ENCODE measurements around the gene PTPN20.

Gene PTPN20

DNA sequence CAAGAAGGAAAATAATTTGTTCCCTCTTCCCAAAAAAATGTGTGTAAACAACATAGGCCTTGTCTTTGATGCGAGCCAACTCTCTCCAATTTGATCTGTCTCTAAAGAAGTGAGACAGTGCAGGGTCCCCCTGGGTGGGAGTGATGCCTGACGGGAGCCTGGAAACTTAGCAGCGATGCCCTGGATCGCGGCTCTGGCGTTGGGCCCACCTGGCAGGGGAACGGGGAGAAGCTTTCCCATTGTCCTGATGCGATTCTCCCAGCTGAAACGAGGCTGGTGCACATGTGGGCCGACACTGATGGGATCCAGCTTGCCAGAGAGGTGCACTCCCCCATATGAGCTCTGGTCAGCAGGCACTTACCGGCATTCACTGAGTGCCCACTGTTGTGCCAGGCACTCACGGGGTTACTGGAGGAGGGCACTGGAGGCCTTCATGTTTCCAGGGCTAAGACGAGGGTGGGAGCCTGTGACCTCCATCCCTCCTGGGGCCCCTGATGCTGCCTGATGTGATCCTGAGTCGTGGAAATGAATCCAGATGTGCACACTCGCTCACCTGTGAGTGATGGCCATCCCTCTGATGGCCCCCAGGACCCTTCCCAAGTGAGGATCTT is 132.8 kb downstream of the PTPN20 start:
- TF ChIP-seq, protein P1, sequence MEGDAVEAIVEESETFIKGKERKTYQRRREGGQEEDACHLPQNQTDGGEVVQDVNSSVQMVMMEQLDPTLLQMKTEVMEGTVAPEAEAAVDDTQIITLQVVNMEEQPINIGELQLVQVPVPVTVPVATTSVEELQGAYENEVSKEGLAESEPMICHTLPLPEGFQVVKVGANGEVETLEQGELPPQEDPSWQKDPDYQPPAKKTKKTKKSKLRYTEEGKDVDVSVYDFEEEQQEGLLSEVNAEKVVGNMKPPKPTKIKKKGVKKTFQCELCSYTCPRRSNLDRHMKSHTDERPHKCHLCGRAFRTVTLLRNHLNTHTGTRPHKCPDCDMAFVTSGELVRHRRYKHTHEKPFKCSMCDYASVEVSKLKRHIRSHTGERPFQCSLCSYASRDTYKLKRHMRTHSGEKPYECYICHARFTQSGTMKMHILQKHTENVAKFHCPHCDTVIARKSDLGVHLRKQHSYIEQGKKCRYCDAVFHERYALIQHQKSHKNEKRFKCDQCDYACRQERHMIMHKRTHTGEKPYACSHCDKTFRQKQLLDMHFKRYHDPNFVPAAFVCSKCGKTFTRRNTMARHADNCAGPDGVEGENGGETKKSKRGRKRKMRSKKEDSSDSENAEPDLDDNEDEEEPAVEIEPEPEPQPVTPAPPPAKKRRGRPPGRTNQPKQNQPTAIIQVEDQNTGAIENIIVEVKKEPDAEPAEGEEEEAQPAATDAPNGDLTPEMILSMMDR (IDR thresholded peaks at IDR 0.05; ENCODE audit: control insufficient read depth, insufficient read depth, low read depth, low read length, missing control alignments) = no peak
- DNase-seq (ENCODE audit: low read depth) = no peak
- no peak overlapping the region for H3K4me3 ChIP-seq (ENCODE audit: control insufficient read depth, low read depth, low read length)

DNA sequence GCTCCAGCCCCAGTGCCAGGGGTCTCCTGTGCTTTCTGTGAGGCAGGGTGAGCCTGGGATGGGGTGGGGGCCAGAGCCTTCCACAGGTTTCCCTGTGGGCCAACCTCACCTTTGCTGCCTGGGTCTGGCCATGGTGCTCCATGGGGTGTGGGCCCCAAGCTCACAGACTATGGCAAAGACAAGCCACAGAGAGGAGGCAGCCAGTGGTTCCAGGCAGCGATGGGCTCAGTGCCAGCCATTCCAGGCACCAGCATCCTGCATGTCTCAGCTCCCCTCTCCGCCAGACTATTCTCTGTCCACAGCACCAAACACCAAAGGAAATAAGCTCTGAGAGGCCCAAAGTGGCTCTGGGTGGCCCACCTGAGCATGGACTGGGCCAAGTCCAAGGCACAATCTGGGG is 133.5 kb downstream of the PTPN20 start:
- DNase-seq (ENCODE audit: low read depth) = no peak
- TF ChIP-seq, protein P1 (IDR thresholded peaks at IDR 0.05; ENCODE audit: control insufficient read depth, insufficient read depth, low read depth, low read length, missing control alignments) = no peak
- H3K4me3 ChIP-seq (ENCODE audit: control insufficient read depth, low read depth, low read length) = no peak overlapping the region

DNA sequence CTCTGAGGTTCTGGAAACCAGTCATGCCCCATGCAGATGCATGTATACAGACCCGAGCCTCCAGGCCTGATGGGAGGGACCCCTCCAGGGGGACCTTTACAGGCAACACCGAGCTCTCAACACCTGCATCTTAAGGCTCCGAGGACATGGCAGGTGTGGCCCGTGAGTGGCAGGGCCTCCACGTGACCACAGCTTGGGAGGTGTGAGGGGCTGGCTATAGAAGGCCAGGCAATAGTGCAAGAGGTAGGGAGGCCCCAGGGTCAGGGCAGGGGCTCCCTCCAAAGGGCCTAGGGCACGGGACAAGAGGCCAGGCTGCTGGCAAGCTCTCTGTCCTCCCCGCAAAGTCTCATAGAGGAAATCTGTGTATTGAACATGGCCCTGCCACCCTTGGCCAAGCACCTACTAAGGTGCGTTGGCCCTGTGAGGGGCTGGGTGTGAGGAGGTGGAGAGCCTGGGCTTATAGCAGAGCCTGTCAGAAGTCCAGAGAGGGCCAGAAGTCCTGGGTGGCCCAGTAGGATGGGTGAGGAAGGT is 134.2 kb downstream of the PTPN20 start:
- TF ChIP-seq, protein P1 (IDR thresholded peaks at IDR 0.05; ENCODE audit: control insufficient read depth, insufficient read depth, low read depth, low read length, missing control alignments) = no peak

DNA sequence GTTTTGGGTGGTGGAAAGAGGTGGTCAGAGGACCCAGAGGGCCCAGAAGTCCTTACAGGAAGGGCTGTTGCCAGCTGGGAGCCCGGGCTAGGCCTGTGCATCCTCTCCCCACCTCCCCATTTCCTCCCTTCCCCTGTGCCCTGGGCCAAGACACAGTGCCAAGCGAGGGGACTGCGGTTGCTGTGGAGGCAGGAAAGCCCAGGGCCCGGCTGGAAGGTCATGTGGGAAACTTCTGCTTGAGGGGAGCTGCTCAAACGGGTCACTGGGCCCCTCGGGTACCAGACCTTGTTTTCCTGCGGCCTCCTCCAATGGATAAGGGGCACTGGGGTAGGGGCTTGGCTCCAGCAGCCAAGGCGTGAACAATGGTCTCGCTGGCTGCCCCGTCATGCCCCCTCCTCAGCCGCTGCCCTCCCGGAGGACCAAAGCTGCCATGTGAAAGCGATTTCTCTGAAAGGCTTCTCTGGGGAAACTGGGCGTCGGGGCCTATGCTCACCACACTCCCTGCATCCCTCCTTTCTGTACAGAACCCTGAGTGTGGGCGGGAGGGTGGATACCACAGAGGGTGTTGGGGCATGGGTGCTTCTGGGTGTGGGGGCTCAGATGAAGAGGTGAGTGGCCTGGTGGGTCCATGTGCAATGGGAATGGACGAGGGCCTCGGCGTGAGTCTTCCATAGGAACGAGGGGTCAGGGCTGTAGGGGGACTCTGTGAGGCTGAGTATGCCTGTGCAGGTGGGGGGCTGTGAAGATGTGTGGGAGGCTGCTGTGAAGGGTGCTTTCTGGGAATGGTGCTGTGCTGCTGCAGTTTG is 135.3 kb downstream of the PTPN20 start:
- DNase-seq (ENCODE audit: low read depth) = no peak
- no peak overlapping the region for H3K4me3 ChIP-seq (ENCODE audit: control insufficient read depth, low read depth, low read length)
- TF ChIP-seq, protein P1 (IDR thresholded peaks at IDR 0.05; ENCODE audit: control insufficient read depth, insufficient read depth, low read depth, low read length, missing control alignments) = no peak

More for the DNA sequence above, 134.2 kb downstream of the PTPN20 start:
- DNase-seq (ENCODE audit: low read depth) = no peak
- no peak overlapping the region for H3K4me3 ChIP-seq (ENCODE audit: control insufficient read depth, low read depth, low read length)

DNA sequence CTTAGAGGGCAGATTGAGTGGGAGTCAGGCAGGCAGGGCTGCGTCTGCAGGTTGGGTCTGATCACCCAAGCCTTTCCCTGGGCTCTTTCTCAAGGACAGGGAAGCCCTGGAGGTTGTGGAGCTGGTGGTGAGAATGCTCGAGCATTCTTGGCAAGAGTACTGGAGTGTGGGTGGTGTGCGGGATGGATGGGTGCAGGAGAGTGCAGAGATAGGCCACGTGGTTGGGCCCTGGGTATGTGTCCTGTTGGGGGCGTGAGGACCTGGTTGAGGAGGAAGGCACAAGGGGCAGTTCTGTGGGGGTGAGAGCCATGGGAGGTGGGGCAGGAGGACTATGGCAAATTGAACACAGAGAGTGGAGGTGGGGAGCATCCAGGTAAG is 135.9 kb downstream of the PTPN20 start:
- no peak for DNase-seq (ENCODE audit: low read depth)
- TF ChIP-seq, protein P1 (IDR thresholded peaks at IDR 0.05; ENCODE audit: control insufficient read depth, insufficient read depth, low read depth, low read length, missing control alignments) = no peak
- no peak overlapping the region for H3K4me3 ChIP-seq (ENCODE audit: control insufficient read depth, low read depth, low read length)

DNA sequence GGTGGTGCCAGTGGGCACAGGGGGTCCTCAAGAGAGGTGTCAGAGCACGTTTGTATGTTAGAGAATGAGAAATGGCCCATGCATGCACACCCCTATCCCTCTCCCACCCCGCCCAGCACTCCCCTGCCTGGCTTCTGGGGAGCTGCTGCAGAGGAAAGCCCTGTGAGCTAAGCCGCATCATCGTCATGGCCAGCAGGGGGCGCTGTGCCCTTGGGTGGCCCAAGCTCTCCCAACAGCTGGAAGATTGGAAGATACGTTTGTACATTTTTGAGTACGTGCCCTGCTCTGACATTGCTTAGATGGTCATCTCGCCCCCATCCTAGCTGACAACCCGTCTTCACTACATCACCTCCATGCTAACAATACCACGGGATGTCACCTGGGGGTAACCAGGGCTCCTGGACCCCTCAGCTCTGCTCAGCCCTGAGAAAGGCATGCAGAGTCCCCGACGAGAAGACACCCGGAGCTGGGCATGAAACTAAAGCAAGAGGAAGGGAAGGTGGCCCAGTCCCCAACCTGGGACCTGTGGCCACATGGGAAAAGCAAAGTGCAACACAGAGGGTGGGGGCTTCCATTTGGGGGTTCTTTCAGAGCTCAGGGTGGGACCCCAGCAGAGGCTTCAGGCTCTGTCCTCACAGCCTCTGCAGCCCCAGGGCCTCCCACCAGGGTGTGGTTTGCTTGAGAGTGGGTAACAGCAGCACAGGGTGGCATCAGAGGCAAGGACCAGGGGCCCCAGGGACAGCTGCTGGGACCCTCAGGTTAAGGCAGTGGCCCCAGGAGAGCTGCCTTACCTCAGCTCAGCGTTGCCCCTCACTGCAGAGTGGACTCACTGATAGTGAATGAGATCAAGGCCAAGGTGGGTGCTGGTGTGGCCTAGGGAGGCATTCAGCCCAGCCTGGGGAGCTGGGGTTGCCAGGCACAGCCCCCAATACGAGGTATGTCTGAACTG is 136.6 kb downstream of the PTPN20 start:
- no peak overlapping the region for H3K4me3 ChIP-seq (ENCODE audit: control insufficient read depth, low read depth, low read length)
- peak; percentile 33 for DNase-seq (ENCODE audit: low read depth)
- TF ChIP-seq, protein P1 (IDR thresholded peaks at IDR 0.05; ENCODE audit: control insufficient read depth, insufficient read depth, low read depth, low read length, missing control alignments) = peak; percentile 94
